ENCODE results near the gene ANAPC2.

Gene ANAPC2

GRCh38 chr9:137173796-137174664 lies 14.3 kb downstream of the ANAPC2 start:
- DNase-seq (ENCODE audit: low read depth) = no peak

- no peak for DNase-seq (ENCODE audit: low read depth)
These were observed 15.2 kb downstream of the ANAPC2 start for GRCh38 chr9:137172901-137173795.

- no peak for DNase-seq (ENCODE audit: low read depth)
These were observed 17.0 kb downstream of the ANAPC2 start for GRCh38 chr9:137171149-137171900.

GRCh38 chr9:137170486-137171148 lies 17.7 kb downstream of the ANAPC2 start:
- DNase-seq (ENCODE audit: low read depth) = no peak

- no peak for DNase-seq (ENCODE audit: low read depth)
These were observed 18.4 kb downstream of the ANAPC2 start, which contains the start of gene LRRC26 for GRCh38 chr9:137169896-137170358. Gene LRRC26, minus strand, starts transcription at chr9:137170051. Its CDS starts 108 bp downstream, at chr9:137169943.

- DNase-seq (ENCODE audit: low read depth) = no peak
These were observed 19.2 kb downstream of the ANAPC2 start for GRCh38 chr9:137168904-137169856.

- no peak for DNase-seq (ENCODE audit: low read depth)
These were observed 19.8 kb downstream of the ANAPC2 start for GRCh38 chr9:137168573-137168903.

- no peak for DNase-seq (ENCODE audit: low read depth)
These were observed 20.4 kb downstream of the ANAPC2 start for GRCh38 chr9:137167747-137168572.

GRCh38 chr9:137167277-137167746 lies 21.0 kb downstream of the ANAPC2 start:
- DNase-seq (ENCODE audit: low read depth) = no peak

GRCh38 chr9:137166380-137167229 lies 21.8 kb downstream of the ANAPC2 start:
- DNase-seq (ENCODE audit: low read depth) = no peak

- no peak for DNase-seq (ENCODE audit: low read depth)
These were observed 23.0 kb downstream of the ANAPC2 start for GRCh38 chr9:137165250-137165836.

- no peak for DNase-seq (ENCODE audit: low read depth)
These were observed 23.8 kb downstream of the ANAPC2 start for GRCh38 chr9:137164370-137165249.

GRCh38 chr9:137163805-137164204 lies 24.6 kb downstream of the ANAPC2 start:
- no peak for DNase-seq (ENCODE audit: low read depth)

GRCh38 chr9:137163365-137163715 lies 25.0 kb downstream of the ANAPC2 start:
- no peak for DNase-seq (ENCODE audit: low read depth)

- DNase-seq (ENCODE audit: low read depth) = no peak
These were observed 25.6 kb downstream of the ANAPC2 start for GRCh38 chr9:137162505-137163364.

Data from activated gamma-delta T cell treated with anti-CD3 and anti-CD28 coated beads, Interleukin-2, amount 50 U/mL, for 16 hours (primary cell).